Mesodermal cell (in vitro differentiated cells): ENCODE results near the gene APH1B.
A peak's percentile ranks its signal among the peaks of the same experiment; 100 is the strongest.
"Not testable (repeated sequence)": the region's sequence is repeated elsewhere in the genome, so short reads cannot be mapped to it uniquely, and the experiment has no call there.

Experiments used
- H3K27ac ChIP-seq: 2 replicates; pipeline ENCODE4 v1.7.0; 2013; ENCODE audit warnings: mild to moderate bottlenecking, low read depth, low read length, moderate library complexity; ENCODE audit not compliant: severe bottlenecking
- H3K36me3 ChIP-seq: 2 replicates; pipeline ENCODE4 v1.7.1; 2013; ENCODE audit warnings: mild to moderate bottlenecking, low read length, moderate library complexity; ENCODE audit not compliant: control insufficient read depth, insufficient read depth
- H3K4me1 ChIP-seq: one replicate; pipeline ENCODE4 v1.7.1; 2013; ENCODE audit warnings: mild to moderate bottlenecking, low read length; ENCODE audit not compliant: insufficient read depth, control insufficient read depth, poor library complexity, severe bottlenecking
- H3K4me3 ChIP-seq: 2 replicates; pipeline ENCODE4 v1.7.0; 2013; ENCODE audit warnings: low read length, control low read depth, mild to moderate bottlenecking; ENCODE audit not compliant: insufficient read depth, poor library complexity, severe bottlenecking; ENCODE audit errors: extremely low read depth
- H3K9me3 ChIP-seq: 2 replicates; pipeline ENCODE4 v1.7.1; 2013; ENCODE audit warnings: mild to moderate bottlenecking, low read length, moderate library complexity; ENCODE audit not compliant: control insufficient read depth
- WGBS, 2 experiments: methylation state at CpG; one replicate each; pipeline ENCODE4 v1.1.5; 2013; ENCODE audit warnings: missing lambda C conversion rate in 2 of 2; ENCODE audit not compliant: insufficient coverage in 2 of 2; 5-methylcytosine and 5-hydroxymethylcytosine counted together

APH1B gene

DNA sequence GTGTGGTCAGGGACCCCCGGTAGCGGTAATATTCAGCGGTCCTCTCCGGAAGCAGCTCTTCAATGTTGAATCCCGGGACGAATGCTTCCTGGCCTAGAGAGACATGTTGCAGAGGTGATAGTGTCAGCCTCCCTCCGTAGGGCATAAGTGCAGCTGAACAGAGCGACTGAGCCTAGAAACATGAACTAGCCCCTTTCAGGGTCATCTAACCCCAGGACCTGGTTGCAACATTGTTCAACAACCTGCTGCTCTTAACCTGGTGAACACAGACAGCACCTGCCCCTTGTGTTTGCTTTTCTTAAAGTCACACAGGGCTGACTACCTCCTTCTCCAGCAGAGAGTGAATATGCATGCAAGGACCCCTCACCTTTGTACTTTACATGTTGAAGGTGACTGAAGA is 62.9 kb downstream of the APH1B start:
- H3K4me3 ChIP-seq = no peak overlapping the region
- no peak overlapping the region for H3K27ac ChIP-seq
- no peaks in the 10 kb centered on the region for H3K36me3 ChIP-seq
- no peaks in the 10 kb centered on the region for H3K9me3 ChIP-seq
- 30 to 43% methylated on average over 5 to 8 of the region's 8 CpGs for WGBS, 2 experiments
- H3K4me1 ChIP-seq = peaks cover 21% of the 10 kb centered on the region

DNA sequence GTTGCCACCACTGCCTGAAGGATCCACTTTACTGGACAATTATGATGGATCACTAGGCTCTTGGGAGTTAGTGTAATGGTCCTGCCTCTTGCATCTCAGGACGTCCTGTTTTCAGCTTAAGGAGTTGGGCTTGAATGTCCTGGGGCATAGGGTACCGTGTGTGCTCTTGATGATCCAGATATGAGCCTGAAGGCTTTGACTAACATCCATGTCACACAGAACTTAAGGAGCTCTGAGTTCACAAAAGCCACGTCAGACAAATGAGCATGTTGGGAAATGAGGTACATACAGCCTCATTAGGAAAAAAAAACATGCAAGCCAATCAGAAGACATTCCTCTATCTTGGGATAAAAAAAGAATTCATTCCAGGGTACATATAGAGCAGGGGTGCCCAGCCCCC is 63.5 kb downstream of the APH1B start:
- Histone ChIP-seq H3K4me1 (peaks cover 22% of the 10 kb centered on the region), H3K27ac (no peak overlapping the region), H3K9me3 (no peaks in the 10 kb centered on the region), H3K4me3 (no peak overlapping the region), H3K36me3 (no peaks in the 10 kb centered on the region)
- WGBS, 2 experiments = 92 to 93% methylated on average over 2 to 3 of the region's 3 CpGs

DNA sequence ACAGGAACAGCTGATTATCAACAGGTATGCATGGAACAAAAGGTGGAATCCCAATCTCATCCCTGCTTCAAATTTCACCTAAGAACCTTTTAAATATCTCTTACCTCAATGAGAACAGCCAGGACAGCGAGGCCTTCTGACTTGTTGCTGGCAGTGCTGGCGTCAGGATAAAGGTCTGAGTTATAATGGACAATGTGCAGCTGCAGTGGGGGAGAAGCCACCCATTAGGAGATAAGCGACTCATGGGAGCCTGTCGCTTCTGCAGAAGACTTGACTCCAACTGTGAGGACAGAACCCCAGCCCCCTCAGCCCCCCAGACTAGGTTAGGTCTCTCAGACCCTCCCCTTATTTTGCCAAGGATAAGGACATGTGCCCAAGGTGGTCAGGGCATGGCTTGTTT is 64.5 kb downstream of the APH1B start:
- H3K27ac ChIP-seq = no peak overlapping the region
- no peaks in the 10 kb centered on the region for H3K9me3 ChIP-seq
- peaks cover 22% of the 10 kb centered on the region for H3K4me1 ChIP-seq
- no peaks in the 10 kb centered on the region for H3K36me3 ChIP-seq
- 89 to 100% methylated on average over 2 to 3 of the region's 4 CpGs for WGBS, 2 experiments
- no peak overlapping the region for H3K4me3 ChIP-seq

DNA sequence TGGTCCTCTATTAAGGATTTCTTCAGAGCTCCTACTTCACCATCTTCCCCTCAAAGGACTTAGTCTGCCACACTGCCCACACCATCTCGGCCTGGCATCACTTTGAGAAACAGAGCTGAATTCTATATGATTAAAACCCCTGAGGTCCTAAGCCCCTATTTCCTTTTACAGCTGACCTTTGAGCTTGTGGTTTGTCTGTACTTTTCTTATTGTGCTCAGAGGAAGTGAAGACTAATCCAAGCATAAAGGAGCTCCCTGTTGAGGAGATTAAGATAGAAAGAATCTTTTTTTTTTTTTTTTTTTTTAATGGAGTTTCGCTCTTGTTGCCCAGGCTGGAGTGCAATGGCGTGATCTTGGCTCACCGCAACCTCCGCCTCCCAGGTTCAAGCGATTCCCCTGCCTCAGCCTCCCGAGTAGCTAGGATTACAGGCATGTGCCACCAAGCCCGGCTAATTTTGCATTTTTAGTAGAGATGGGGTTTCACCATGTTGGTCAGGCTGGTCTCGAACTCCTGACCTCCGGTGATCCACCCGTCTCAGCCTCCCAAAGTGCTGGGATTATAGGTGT is 65.7 kb downstream of the APH1B start:
- not testable (repeated sequence) for H3K9me3 ChIP-seq, H3K4me3 ChIP-seq, H3K36me3 ChIP-seq, H3K27ac ChIP-seq
- 88% methylated on average over 9 of the region's 11 CpGs; no CpG with 5 or more reads in 1 of the 2 experiments for WGBS, 2 experiments
- peaks cover 22% of the 10 kb centered on the region for H3K4me1 ChIP-seq

DNA sequence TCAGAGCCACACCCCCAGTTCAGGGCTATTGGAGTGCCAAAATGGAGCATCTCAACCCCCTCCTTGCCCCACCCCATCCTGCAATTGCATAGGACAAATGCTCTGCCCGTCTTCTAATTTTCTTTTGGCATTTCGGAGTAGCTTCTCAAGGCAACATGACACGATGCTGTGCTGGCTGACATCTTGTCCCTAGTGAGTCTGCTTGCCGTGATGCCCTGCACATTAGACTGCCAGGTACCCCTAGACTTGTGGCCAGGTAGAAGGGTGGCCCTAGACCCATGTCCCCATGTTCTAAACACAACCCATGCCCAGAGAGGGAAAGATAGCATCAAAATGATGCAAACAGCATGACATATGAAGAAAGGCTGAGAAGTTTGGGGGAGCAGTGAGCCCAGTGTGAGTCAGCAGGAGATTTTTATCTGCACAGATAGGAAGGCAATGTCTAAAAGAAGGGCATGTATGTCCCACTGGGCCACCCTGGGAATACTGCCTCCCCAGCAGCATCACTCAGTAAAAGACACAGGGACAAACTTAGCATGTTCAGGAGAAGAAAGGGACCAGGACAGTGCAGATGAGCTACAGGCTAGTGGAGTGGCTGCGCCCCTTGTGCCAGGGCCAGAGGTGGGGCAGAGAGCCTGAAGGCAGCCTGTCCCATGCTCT is 67.5 kb downstream of the APH1B start:
- H3K9me3 ChIP-seq = no peaks in the 10 kb centered on the region
- 94 to 96% methylated on average over 5 of the region's 5 CpGs for WGBS, 2 experiments
- no peak overlapping the region for H3K27ac ChIP-seq
- no peak overlapping the region for H3K4me3 ChIP-seq
- no peaks in the 10 kb centered on the region for H3K36me3 ChIP-seq
- peaks cover 28% of the 10 kb centered on the region for H3K4me1 ChIP-seq

DNA sequence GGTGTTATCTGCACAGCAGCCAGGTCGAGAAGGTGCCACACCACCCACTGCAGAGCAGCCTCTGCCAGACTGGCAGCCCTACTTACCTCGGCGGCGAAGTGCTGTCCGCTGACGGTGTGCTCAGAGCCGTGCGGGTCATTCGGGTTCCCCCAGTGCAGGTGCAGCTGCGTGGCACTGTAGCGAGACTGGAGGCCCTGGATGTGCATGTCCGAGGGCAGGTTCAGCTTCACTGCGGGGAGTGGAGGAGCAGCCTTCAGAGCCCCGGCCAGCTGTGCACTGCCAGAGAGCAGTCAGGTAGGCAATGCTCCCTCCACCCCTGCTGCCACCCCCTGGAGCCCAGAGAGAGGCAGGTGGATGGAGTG is 68.0 kb downstream of the APH1B start:
- Histone ChIP-seq H3K27ac (no peak overlapping the region), H3K4me3 (no peak overlapping the region), H3K9me3 (no peaks in the 10 kb centered on the region), H3K36me3 (no peaks in the 10 kb centered on the region), H3K4me1 (peaks cover 28% of the 10 kb centered on the region)
- 94 to 96% methylated on average over 10 to 13 of the region's 14 CpGs for WGBS, 2 experiments

DNA sequence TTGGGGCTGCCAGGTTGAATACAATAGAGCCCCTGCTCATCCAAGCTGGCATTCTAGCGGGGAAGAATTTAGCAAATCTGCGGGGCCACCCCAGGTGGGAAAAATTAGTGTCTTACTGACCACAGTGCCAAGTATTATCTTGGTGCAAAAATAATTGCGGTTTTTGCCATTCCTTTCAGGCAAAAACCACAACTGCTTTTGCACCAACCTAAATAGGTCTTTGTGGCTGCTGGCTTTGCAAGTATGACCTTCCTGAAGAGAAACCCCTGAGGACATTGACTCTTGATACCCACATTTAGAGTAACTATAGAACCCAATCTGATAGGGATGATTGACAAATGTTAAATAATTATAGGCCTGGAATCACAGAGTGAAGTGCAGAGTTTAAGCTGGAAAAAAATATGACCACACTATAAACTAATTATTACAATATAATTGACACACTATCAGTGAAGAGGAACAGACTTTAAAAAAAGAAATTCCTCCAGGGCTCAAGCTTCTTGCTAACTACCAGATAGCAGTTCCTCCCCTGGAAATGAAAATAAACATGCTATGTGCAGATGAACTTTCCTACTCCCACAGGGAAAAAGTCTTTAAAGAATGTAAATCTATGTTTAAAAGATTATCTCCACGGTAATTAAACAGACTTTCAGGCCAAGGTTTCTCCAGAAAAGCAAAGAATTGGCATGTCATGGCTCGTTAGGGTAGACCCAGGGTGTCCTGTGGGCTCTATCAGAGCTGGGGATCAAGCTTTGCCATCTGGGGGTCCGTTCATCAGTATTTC is 69.9 kb downstream of the APH1B start:
- Histone ChIP-seq H3K27ac (no peak overlapping the region), H3K36me3 (no peaks in the 10 kb centered on the region), H3K4me3 (no peak overlapping the region), H3K4me1 (peaks cover 28% of the 10 kb centered on the region), H3K9me3 (no peaks in the 10 kb centered on the region)
- WGBS, 2 experiments = 88 to 100% methylated on average over 2 to 5 of the region's 6 CpGs

DNA sequence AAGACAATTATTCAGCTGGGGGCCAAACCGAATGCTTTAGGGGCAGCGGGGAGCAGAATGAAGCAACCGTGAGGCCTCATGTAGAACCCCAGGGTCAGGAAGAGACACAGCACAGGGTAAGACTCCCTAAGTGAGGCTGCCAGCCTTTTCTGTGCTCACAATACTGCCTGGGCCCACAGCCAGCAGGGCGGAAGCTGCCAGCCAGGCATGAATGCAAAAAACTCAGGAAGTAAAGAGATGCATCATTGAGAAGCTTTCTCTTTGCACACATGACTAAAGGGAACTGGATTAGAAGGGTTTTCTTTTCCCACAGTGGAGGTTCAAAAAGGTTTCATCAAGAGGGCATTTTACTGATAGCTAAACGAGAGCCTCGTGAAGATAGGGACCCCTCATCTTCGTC is 71.0 kb downstream of the APH1B start:
- peaks cover 24% of the 10 kb centered on the region for H3K4me1 ChIP-seq
- no peak overlapping the region for H3K4me3 ChIP-seq
- whole genome bisulfite sequencing, 2 experiments = 89% methylated on average over 7 of the region's 7 CpGs
- peak overlapping the region; percentile 29 for H3K27ac ChIP-seq
- H3K36me3 ChIP-seq = no peaks in the 10 kb centered on the region
- H3K9me3 ChIP-seq = no peaks in the 10 kb centered on the region

DNA sequence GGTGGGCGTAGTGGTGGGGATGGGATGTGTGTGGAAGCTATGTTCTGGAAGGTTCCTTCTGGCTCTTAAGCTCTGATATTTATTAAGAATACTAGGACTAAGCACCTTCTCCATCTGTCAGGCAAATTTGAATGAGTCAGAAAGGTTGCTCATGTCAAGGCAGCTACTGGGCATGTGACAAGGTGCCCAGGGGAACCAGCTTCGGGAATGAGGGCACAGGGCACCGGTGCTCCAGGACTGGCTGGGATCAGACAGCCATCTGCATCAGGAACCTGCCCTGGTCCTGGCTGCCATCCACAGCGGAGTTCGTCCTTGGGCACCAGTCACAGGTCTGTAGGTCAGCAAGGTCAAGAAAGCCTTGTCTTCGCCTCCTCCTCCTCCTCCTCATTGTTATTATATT is 71.8 kb downstream of the APH1B start:
- Histone ChIP-seq H3K4me3 (no peak overlapping the region), H3K27ac (no peak overlapping the region), H3K9me3 (no peaks in the 10 kb centered on the region), H3K4me1 (peaks cover 18% of the 10 kb centered on the region), H3K36me3 (no peaks in the 10 kb centered on the region)
- 100% methylated on average over 2 of the region's 6 CpGs for WGBS, 2 experiments

DNA sequence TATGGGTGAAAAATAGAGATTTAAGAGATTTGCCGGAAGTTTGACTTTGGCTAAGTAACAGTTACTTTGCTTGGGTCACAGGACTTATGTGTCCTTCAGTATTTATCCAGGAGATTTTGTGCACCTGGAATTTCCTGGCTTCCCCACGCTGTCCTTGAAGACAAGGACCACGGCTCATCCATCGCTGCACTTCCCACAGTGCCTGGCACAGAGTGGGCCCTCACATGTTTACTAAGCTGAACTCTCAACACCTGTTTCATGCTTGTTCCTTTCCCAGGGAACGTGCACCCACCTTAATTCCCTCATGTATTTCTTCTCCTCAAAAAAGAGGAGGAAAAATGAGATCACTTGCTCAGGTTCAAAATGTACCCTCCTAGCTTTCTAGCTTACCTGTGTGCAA is 72.2 kb downstream of the APH1B start:
- Histone ChIP-seq H3K9me3 (no peaks in the 10 kb centered on the region), H3K27ac (no peak overlapping the region), H3K4me1 (peaks cover 14% of the 10 kb centered on the region), H3K36me3 (no peaks in the 10 kb centered on the region), H3K4me3 (no peak overlapping the region)
- WGBS, 2 experiments = 92 to 98% methylated on average over 4 to 5 of the region's 5 CpGs

DNA sequence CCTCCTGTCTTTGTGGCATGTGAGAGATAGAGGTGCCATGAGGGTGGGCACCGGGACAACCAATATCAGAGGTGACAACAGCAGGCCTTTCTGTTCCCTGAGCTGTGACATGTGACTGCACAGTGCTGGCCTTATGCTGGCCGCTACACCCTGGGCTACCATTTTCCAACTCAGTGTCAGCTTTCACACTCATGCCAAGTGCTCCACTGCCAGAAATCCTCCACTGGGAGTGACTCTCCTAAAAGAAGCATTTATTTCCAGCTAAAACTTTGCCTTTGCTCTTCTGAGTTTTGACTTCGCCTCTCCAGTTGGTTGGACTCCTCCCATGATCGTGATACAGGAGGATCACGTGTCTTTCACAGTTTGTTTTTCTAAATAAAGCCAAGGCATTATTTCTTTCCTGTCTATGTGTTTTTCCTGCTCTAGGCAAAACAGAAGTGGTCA is 72.8 kb downstream of the APH1B start:
- Histone ChIP-seq H3K4me3 (no peak overlapping the region), H3K27ac (no peak overlapping the region), H3K9me3 (no peaks in the 10 kb centered on the region), H3K36me3 (no peaks in the 10 kb centered on the region), H3K4me1 (peaks cover 9% of the 10 kb centered on the region)
- WGBS, 2 experiments = 98 to 100% methylated on average over 3 to 5 of the region's 5 CpGs
